ENCODE measurements around the gene SEMA3C.

SEMA3C gene

GRCh38 chr7:80837345-80837744 is 81.5 kb downstream of the SEMA3C start:
- Mint-ChIP-seq H3K36me3 (ENCODE audit: low read depth) (no peaks in the 10 kb centered on the region), H3K4me3 (no peak overlapping the region), H3K9me3 (peaks cover 3% of the 10 kb centered on the region), H3K4me1 (ENCODE audit: low read depth) (no peaks in the 10 kb centered on the region), H3K27me3 (no peaks in the 10 kb centered on the region), H3K27ac (no peak overlapping the region)

- Mint-ChIP-seq H3K9me3 (peaks cover 3% of the 10 kb centered on the region), H3K36me3 (ENCODE audit: low read depth) (no peaks in the 10 kb centered on the region), H3K4me3 (no peak overlapping the region), H3K27ac (no peak overlapping the region), H3K27me3 (no peaks in the 10 kb centered on the region), H3K4me1 (ENCODE audit: low read depth) (no peaks in the 10 kb centered on the region)
Observed at GRCh38 chr7:80835251-80835650, 83.6 kb downstream of the SEMA3C start.

GRCh38 chr7:80833289-80834268 is 85.3 kb downstream of the SEMA3C start:
- H3K36me3 Mint-ChIP-seq (ENCODE audit: low read depth): no peaks in the 10 kb centered on the region
- H3K27me3 Mint-ChIP-seq: no peaks in the 10 kb centered on the region
- H3K4me3 Mint-ChIP-seq: no peak overlapping the region
- H3K27ac Mint-ChIP-seq: no peak overlapping the region
- peaks cover 3% of the 10 kb centered on the region for H3K9me3 Mint-ChIP-seq
- H3K4me1 Mint-ChIP-seq (ENCODE audit: low read depth): no peaks in the 10 kb centered on the region

- Mint-ChIP-seq H3K4me3 (no peak overlapping the region), H3K36me3 (ENCODE audit: low read depth) (no peaks in the 10 kb centered on the region), H3K27me3 (no peaks in the 10 kb centered on the region), H3K27ac (no peak overlapping the region), H3K4me1 (ENCODE audit: low read depth) (no peaks in the 10 kb centered on the region), H3K9me3 (peaks cover 3% of the 10 kb centered on the region)
Observed at GRCh38 chr7:80832006-80832405, 86.8 kb downstream of the SEMA3C start.

- H3K27me3 Mint-ChIP-seq: no peaks in the 10 kb centered on the region
- no peak overlapping the region for H3K27ac Mint-ChIP-seq
- H3K4me3 Mint-ChIP-seq: no peak overlapping the region
- H3K36me3 Mint-ChIP-seq (ENCODE audit: low read depth): no peaks in the 10 kb centered on the region
- H3K9me3 Mint-ChIP-seq: no peaks in the 10 kb centered on the region
- H3K4me1 Mint-ChIP-seq (ENCODE audit: low read depth): no peaks in the 10 kb centered on the region
Observed at GRCh38 chr7:80830584-80831285, 88.1 kb downstream of the SEMA3C start.

- Mint-ChIP-seq H3K27ac (no peak overlapping the region), H3K9me3 (no peaks in the 10 kb centered on the region), H3K27me3 (no peaks in the 10 kb centered on the region), H3K36me3 (ENCODE audit: low read depth) (no peaks in the 10 kb centered on the region), H3K4me1 (ENCODE audit: low read depth) (no peaks in the 10 kb centered on the region), H3K4me3 (no peak overlapping the region)
Observed at GRCh38 chr7:80830010-80830409, 88.8 kb downstream of the SEMA3C start.

GRCh38 chr7:80829527-80829926 is 89.3 kb downstream of the SEMA3C start:
- no peaks in the 10 kb centered on the region for H3K27me3 Mint-ChIP-seq
- H3K9me3 Mint-ChIP-seq: no peaks in the 10 kb centered on the region
- H3K4me1 Mint-ChIP-seq (ENCODE audit: low read depth): no peaks in the 10 kb centered on the region
- no peak overlapping the region for H3K4me3 Mint-ChIP-seq
- no peak overlapping the region for H3K27ac Mint-ChIP-seq
- H3K36me3 Mint-ChIP-seq (ENCODE audit: low read depth): no peaks in the 10 kb centered on the region

- Mint-ChIP-seq H3K9me3 (no peaks in the 10 kb centered on the region), H3K27ac (no peak overlapping the region), H3K27me3 (no peaks in the 10 kb centered on the region), H3K36me3 (ENCODE audit: low read depth) (no peaks in the 10 kb centered on the region), H3K4me3 (no peak overlapping the region), H3K4me1 (ENCODE audit: low read depth) (no peaks in the 10 kb centered on the region)
Observed at GRCh38 chr7:80827239-80827633, 91.6 kb downstream of the SEMA3C start.

GRCh38 chr7:80826520-80827238 is 92.2 kb downstream of the SEMA3C start:
- Mint-ChIP-seq H3K4me1 (ENCODE audit: low read depth) (no peaks in the 10 kb centered on the region), H3K36me3 (ENCODE audit: low read depth) (no peaks in the 10 kb centered on the region), H3K27ac (no peak overlapping the region), H3K4me3 (no peak overlapping the region), H3K27me3 (no peaks in the 10 kb centered on the region), H3K9me3 (no peaks in the 10 kb centered on the region)

- Mint-ChIP-seq H3K4me1 (ENCODE audit: low read depth) (no peaks in the 10 kb centered on the region), H3K27ac (no peak overlapping the region), H3K27me3 (no peaks in the 10 kb centered on the region)
Observed at GRCh38 chr7:80825499-80825898, 93.4 kb downstream of the SEMA3C start.

GRCh38 chr7:80824253-80824652 is 94.6 kb downstream of the SEMA3C start:
- Mint-ChIP-seq H3K4me3 (no peak overlapping the region), H3K36me3 (ENCODE audit: low read depth) (no peaks in the 10 kb centered on the region), H3K9me3 (no peaks in the 10 kb centered on the region), H3K27me3 (no peaks in the 10 kb centered on the region), H3K27ac (no peak overlapping the region), H3K4me1 (ENCODE audit: low read depth) (no peaks in the 10 kb centered on the region)

More at GRCh38 chr7:80825499-80825898, 93.4 kb downstream of the SEMA3C start:
- H3K36me3 Mint-ChIP-seq (ENCODE audit: low read depth): no peaks in the 10 kb centered on the region
- no peaks in the 10 kb centered on the region for H3K9me3 Mint-ChIP-seq
- no peak overlapping the region for H3K4me3 Mint-ChIP-seq

GRCh38 chr7:80823057-80823456 is 95.8 kb downstream of the SEMA3C start:
- Mint-ChIP-seq H3K36me3 (ENCODE audit: low read depth) (no peaks in the 10 kb centered on the region), H3K27ac (no peak overlapping the region), H3K4me3 (no peak overlapping the region), H3K9me3 (no peaks in the 10 kb centered on the region), H3K4me1 (ENCODE audit: low read depth) (no peaks in the 10 kb centered on the region), H3K27me3 (no peaks in the 10 kb centered on the region)

GRCh38 chr7:80821771-80822319 is 97.0 kb downstream of the SEMA3C start:
- no peaks in the 10 kb centered on the region for H3K36me3 Mint-ChIP-seq (ENCODE audit: low read depth)
- no peak overlapping the region for H3K4me3 Mint-ChIP-seq
- H3K9me3 Mint-ChIP-seq: no peaks in the 10 kb centered on the region
- no peak overlapping the region for H3K27ac Mint-ChIP-seq
- no peaks in the 10 kb centered on the region for H3K4me1 Mint-ChIP-seq (ENCODE audit: low read depth)
- no peaks in the 10 kb centered on the region for H3K27me3 Mint-ChIP-seq

GRCh38 chr7:80819503-80819902 is 99.3 kb downstream of the SEMA3C start:
- H3K36me3 Mint-ChIP-seq (ENCODE audit: low read depth): no peaks in the 10 kb centered on the region
- H3K9me3 Mint-ChIP-seq: no peaks in the 10 kb centered on the region
- no peaks in the 10 kb centered on the region for H3K27me3 Mint-ChIP-seq
- H3K27ac Mint-ChIP-seq: no peak overlapping the region
- H3K4me1 Mint-ChIP-seq (ENCODE audit: low read depth): no peaks in the 10 kb centered on the region
- no peak overlapping the region for H3K4me3 Mint-ChIP-seq

- H3K27me3 Mint-ChIP-seq: no peaks in the 10 kb centered on the region
- H3K9me3 Mint-ChIP-seq: no peaks in the 10 kb centered on the region
- H3K36me3 Mint-ChIP-seq (ENCODE audit: low read depth): no peaks in the 10 kb centered on the region
- H3K27ac Mint-ChIP-seq: no peak overlapping the region
- no peaks in the 10 kb centered on the region for H3K4me1 Mint-ChIP-seq (ENCODE audit: low read depth)
- no peak overlapping the region for H3K4me3 Mint-ChIP-seq
Observed at GRCh38 chr7:80818181-80818580, 100.7 kb downstream of the SEMA3C start.

Data from stimulated activated naive CD8-positive, alpha-beta T cell treated with anti-CD3 and anti-CD28 coated beads, Interleukin-15, Interleukin-2, amounts not matched to agents 100 ng/mL and 50 ng/mL, for 24 hours (primary cell).